ENCODE data around the gene MAP3K10. TPM values are rescaled to one million over a fixed set of nuclear protein-coding genes. Genes with fewer than 3 reads are reported as not detected.

Gene MAP3K10
- polyA plus RNA-seq, 1 of the 3 experiments (the other 2 are of a cell fraction), result 10.7 TPM

DNA sequence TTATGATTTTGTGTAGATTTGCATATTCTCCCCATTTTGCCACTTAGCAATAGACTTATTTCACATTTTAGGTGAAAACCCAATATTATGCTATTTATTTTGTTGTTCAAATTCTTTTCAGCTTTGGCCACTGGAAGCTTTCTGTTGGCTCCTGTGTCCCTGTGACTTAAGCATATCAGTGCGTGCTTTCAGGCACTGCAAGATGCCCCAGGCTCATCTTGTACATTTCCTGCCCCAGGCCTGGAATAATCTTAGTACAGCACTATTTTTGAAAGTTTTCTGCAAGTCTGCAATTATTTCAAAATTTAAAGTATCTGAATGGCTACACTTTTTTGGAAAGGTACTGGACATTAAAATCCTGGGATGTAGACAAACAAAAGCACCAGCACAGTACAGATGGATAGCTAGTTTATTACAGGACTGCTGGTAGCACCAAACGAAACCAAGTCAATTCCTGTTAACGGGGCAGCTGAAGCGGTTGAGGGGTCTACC lies 38.7 kb downstream of the MAP3K10 start:
- Histone ChIP-seq H3K79me2 (ENCODE audit: insufficient read depth) (no peaks in the 10 kb centered on the region), H3K4me1 (ENCODE audit: control insufficient read depth in 1 of 2, insufficient read depth in 2 of 2, low read depth in 1 of 2, low read length in 1 of 2) (peaks cover 0 to 8% of the 10 kb centered on the region in 2 experiments; a peak in 2 of 4 replicates), H3K9me3 (no peaks in the 10 kb centered on the region), H3K4me2 (0 out of 2 replicates have a peak overlapping the region, but pooled peaks have one; percentile 41), H3K9ac (no peak overlapping the region), H3K27ac (ENCODE audit: low read depth in 2 of 2, low read length in 1 of 2) (peak overlapping the region in 1 of 2 experiments; percentile 11; a peak in 1 of 4 replicates), H2AFZ (ENCODE audit: low read depth) (no peak overlapping the region), H3K9me2 (no peaks in the 10 kb centered on the region), H4K20me1 (ENCODE audit: insufficient read depth) (no peaks in the 10 kb centered on the region), H3K4me3 (ENCODE audit: low read depth in 2 of 2, low read length in 1 of 2) (no peak overlapping the region), H3F3A (replicated peaks; ENCODE audit: insufficient read depth) (peaks cover 17% of the 10 kb centered on the region), H3K36me3 (replicated peaks in 1 of 2; ENCODE audit: control insufficient read depth in 1 of 2, insufficient read depth in 2 of 2, low read length in 1 of 2) (peaks cover 0 to 13% of the 10 kb centered on the region in 2 experiments), H3K27me3 (ENCODE audit: insufficient read depth) (no peaks in the 10 kb centered on the region)
- WGBS (ENCODE audit: low lambda C conversion rate), result 85% methylated on average over 4 of the region's 4 CpGs
- CTCF ChIA-PET, result interaction anchor here (1.0 kb wide), 1 partner anchor 12 kb away, joined by 3 read pairs; the partner anchor contains the start of gene TTC9B
- no peak for TF ChIP-seq CTCF (IDR thresholded peaks at IDR 0.05)
- POLR2A ChIA-PET, result no interaction called here
- DNase-seq, result no peak

DNA sequence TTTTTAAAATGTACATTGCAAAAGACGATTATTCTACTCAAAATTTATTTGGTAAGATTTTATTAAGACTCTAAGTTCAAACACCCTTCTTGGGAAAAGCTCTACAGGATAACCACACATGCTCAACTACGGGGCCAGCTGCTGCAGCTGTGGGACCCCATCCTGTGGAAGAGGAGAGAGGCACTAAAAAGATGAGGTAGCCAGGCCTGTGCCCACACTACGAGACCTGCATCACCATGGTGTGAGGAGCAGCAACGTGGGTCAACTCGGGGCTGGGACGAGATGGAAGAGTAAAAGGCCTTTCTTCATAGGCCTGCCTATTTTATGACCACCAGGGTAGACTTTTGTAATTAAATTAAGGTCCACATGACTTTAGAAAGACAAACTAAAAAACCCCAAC lies 39.8 kb downstream of the MAP3K10 start:
- no peak overlapping the region for H3K4me2 ChIP-seq
- WGBS (ENCODE audit: low lambda C conversion rate), result 89% methylated on average over 6 of the region's 6 CpGs
- peaks cover 0 to 8% of the 10 kb centered on the region in 2 experiments; a peak in 2 of 4 replicates for H3K4me1 ChIP-seq (ENCODE audit: control insufficient read depth in 1 of 2, insufficient read depth in 2 of 2, low read depth in 1 of 2, low read length in 1 of 2)
- H2AFZ ChIP-seq (ENCODE audit: low read depth), result no peak overlapping the region
- no peak overlapping the region for H3K27ac ChIP-seq (ENCODE audit: low read depth in 2 of 2, low read length in 1 of 2)
- peaks cover 0 to 24% of the 10 kb centered on the region in 2 experiments for H3K36me3 ChIP-seq (replicated peaks in 1 of 2; ENCODE audit: control insufficient read depth in 1 of 2, insufficient read depth in 2 of 2, low read length in 1 of 2)
- no peaks in the 10 kb centered on the region for H3K27me3 ChIP-seq (ENCODE audit: insufficient read depth)
- POLR2A ChIA-PET, result no interaction called here
- CTCF ChIA-PET, result no interaction called here
- no peaks in the 10 kb centered on the region for H3K9me2 ChIP-seq
- no peak overlapping the region for H3K4me3 ChIP-seq (ENCODE audit: low read depth in 2 of 2, low read length in 1 of 2)
- H3K9me3 ChIP-seq, result no peaks in the 10 kb centered on the region
- no peak for TF ChIP-seq ELF1 (IDR thresholded peaks at IDR 0.05)
- H3K79me2 ChIP-seq (ENCODE audit: insufficient read depth), result no peaks in the 10 kb centered on the region
- peaks cover 17% of the 10 kb centered on the region for H3F3A ChIP-seq (replicated peaks; ENCODE audit: insufficient read depth)
- no peaks in the 10 kb centered on the region for H4K20me1 ChIP-seq (ENCODE audit: insufficient read depth)
- H3K9ac ChIP-seq, result no peak overlapping the region
- DNase-seq, result no peak

- Histone ChIP-seq H3K9ac (no peak overlapping the region), H3K79me2 (ENCODE audit: insufficient read depth) (no peaks in the 10 kb centered on the region), H4K20me1 (ENCODE audit: insufficient read depth) (no peaks in the 10 kb centered on the region), H3K9me3 (no peaks in the 10 kb centered on the region), H3K9me2 (no peaks in the 10 kb centered on the region), H3K4me2 (no peak overlapping the region), H3F3A (replicated peaks; ENCODE audit: insufficient read depth) (peaks cover 17% of the 10 kb centered on the region), H3K27ac (ENCODE audit: low read depth in 2 of 2, low read length in 1 of 2) (no peak overlapping the region), H3K36me3 (replicated peaks in 1 of 2; ENCODE audit: control insufficient read depth in 1 of 2, insufficient read depth in 2 of 2, low read length in 1 of 2) (peaks cover 3 to 29% of the 10 kb centered on the region in 2 experiments), H3K4me1 (ENCODE audit: control insufficient read depth in 1 of 2, insufficient read depth in 2 of 2, low read depth in 1 of 2, low read length in 1 of 2) (peaks cover 0 to 8% of the 10 kb centered on the region in 2 experiments; a peak in 1 of 4 replicates), H3K27me3 (ENCODE audit: insufficient read depth) (no peaks in the 10 kb centered on the region), H2AFZ (ENCODE audit: low read depth) (no peak overlapping the region), H3K4me3 (ENCODE audit: low read depth in 2 of 2, low read length in 1 of 2) (no peak overlapping the region)
- 85% methylated on average over 12 of the region's 16 CpGs for WGBS (ENCODE audit: low lambda C conversion rate)
- TF ChIP-seq MAX (IDR thresholded peaks at IDR 0.05; ENCODE audit: low read depth) (no peak), USF1 (IDR thresholded peaks at IDR 0.05; ENCODE audit: borderline replicate concordance, low read depth) (0 out of 2 replicates have a peak, but pooled peaks have one; percentile 18), RXRA (IDR thresholded peaks at IDR 0.05; ENCODE audit: borderline replicate concordance, low read depth) (no peak), GABPA (IDR thresholded peaks at IDR 0.05; ENCODE audit: low read depth) (no peak), MEF2A (IDR thresholded peaks at IDR 0.05; ENCODE audit: borderline replicate concordance, low read depth) (no peak)
- POLR2A ChIA-PET, result no interaction called here
- CTCF ChIA-PET, result interaction anchor here (0.6 to 1.1 kb wide), 3 partner anchors 14 to 92 kb away, joined by 3 to 4 read pairs (median 3); no protein-coding TSS in a partner anchor
- DNase-seq, result no peak
Measured at GRCh38 chr19:40231544-40232424, 40.6 kb downstream of the MAP3K10 start.

Measured in SK-N-SH (cell line).